ENCODE data around the gene IRF2BPL.

Gene IRF2BPL

GRCh38 chr14:77028384-77029231, at the start of gene IRF2BPL:
Gene IRF2BPL (minus strand): TSS chr14:77028708. CDS start chr14:77027792, 916 bp downstream.
- peak; percentile 100 for DNase-seq

GRCh38 chr14:77077040-77077439, 48.5 kb upstream of the IRF2BPL start:
- no peak for DNase-seq

- no peak for DNase-seq
These were observed 47.7 kb upstream of the IRF2BPL start for GRCh38 chr14:77076113-77076631.

GRCh38 chr14:77074969-77075368, 46.5 kb upstream of the IRF2BPL start:
- DNase-seq = no peak

- no peak for DNase-seq
These were observed 43.5 kb upstream of the IRF2BPL start for GRCh38 chr14:77071938-77072388.

GRCh38 chr14:77069551-77069950, 41.0 kb upstream of the IRF2BPL start:
- no peak for DNase-seq

- DNase-seq = no peak
These were observed 40.2 kb upstream of the IRF2BPL start for GRCh38 chr14:77068517-77069200.

- peak; percentile 80 for DNase-seq
These were observed 39.4 kb upstream of the IRF2BPL start for GRCh38 chr14:77067632-77068516.

GRCh38 chr14:77066578-77067172, 38.2 kb upstream of the IRF2BPL start:
- DNase-seq = no peak

GRCh38 chr14:77065851-77066577, 37.5 kb upstream of the IRF2BPL start:
- no peak for DNase-seq

- no peak for DNase-seq
These were observed 36.1 kb upstream of the IRF2BPL start for GRCh38 chr14:77064521-77065178.

- DNase-seq = no peak
These were observed 35.2 kb upstream of the IRF2BPL start for GRCh38 chr14:77063571-77064171.

GRCh38 chr14:77062261-77062660, 33.8 kb upstream of the IRF2BPL start:
- DNase-seq = no peak

GRCh38 chr14:77061630-77062257, 33.2 kb upstream of the IRF2BPL start:
- no peak for DNase-seq

GRCh38 chr14:77059276-77059915, 30.9 kb upstream of the IRF2BPL start:
- no peak for DNase-seq

- no peak for DNase-seq
These were observed 30.3 kb upstream of the IRF2BPL start for GRCh38 chr14:77058785-77059184.

- no peak for DNase-seq
These were observed 29.6 kb upstream of the IRF2BPL start for GRCh38 chr14:77058117-77058516.

- no peak for DNase-seq
These were observed 27.5 kb upstream of the IRF2BPL start for GRCh38 chr14:77055981-77056380.

GRCh38 chr14:77055306-77055705, 26.8 kb upstream of the IRF2BPL start:
- DNase-seq = no peak

Measured in right forelimb (tissue), 1 donor.